ENCODE data around the gene ATP1A2. TPM values are rescaled to one million over a fixed set of nuclear protein-coding genes. Genes with fewer than 3 reads are reported as not detected.

Gene ATP1A2
- 0.03 TPM in 1 of 2 replicates, not detected in the other for polyA plus RNA-seq (2014; cell fraction: cytosol; rRNA removed)
- not detected in 2 replicates for polyA plus RNA-seq (2014; cell fraction: nucleus; rRNA removed)

DNA sequence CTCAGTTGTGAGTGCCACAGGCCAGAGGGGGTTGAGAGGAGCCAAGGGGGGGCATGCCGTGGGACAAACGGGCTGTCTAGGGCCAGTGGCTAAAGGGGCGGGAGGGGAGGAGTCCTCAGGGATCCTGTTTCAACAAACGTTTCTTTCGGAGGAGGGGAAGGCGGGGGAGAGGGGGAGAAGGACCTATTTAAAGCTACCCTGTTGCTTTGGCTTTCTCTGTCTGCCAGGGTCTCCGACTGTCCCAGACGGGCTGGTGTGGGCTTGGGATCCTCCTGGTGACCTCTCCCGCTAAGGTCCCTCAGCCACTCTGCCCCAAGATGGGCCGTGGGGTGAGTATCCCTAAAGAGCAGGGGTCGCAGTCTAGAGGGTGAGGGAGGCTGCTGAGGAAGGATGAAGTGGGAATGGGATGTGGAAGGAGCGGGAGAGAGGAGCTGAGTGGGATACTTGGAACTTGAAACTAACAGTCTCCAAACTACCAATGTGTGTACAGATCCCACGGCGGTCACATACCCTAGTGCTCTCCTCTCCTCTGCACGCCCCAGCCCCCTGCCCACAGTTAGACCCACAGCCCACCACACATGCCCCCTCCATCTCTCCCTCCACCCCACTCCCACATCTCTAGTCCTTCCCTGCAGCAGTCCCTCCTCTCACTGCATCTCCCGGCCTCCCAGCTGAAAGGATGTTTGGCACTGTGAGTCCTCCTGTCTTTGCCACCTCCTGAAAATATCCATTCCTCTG is at the start of gene ATP1A2:
Gene ATP1A2, plus strand, starts transcription at position 215 of the 738 bp plus-strand sequence. Its CDS starts 103 bp downstream, at position 318.
- DNase-seq (ENCODE audit: low spot score), result no peak

DNA sequence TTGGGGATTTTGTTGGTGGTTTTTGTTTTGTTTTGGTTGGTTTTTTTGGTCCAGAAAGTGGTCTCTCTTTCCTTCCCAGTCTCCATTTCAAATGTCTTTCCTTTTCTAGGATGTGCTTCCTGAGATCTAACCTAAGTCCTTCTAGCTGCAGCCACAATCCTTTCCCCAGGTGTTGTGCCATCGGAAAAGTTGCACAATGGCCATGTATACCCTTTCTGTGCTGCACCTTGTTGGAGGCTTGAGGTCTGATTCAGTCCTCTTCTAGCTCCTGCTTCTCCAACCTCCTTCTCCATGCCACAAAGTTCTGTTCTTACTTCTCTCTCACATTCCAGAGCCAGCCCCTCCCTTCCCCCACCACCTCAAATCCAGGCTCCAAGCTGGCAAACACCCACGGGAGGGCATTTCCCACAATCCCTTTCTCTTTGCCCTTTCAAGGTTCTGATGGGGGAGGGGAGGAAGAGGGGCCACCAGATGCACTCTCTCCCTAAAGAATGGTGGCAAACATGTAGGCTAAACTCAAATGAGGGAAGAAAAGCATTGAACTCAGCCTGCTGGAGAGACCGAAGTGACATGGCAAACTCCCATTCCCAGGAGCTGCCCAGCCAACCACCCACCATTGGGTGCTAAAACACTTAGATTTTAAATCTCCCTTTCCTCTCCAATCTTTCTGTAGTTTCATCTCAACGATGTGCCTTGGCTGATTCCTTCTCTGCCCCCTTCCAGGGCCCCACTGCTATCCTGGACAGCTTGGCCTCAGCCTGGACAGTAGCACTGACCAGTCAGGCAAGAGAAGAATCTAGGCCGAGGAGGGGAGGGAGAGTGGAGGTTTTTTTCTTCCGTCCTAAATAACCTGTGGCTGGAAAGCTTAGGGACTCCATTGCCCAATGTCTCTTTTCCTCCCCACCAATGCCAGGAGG is 48.5 kb upstream of the ATP1A2 start:
- no peak for DNase-seq (ENCODE audit: low spot score)

DNA sequence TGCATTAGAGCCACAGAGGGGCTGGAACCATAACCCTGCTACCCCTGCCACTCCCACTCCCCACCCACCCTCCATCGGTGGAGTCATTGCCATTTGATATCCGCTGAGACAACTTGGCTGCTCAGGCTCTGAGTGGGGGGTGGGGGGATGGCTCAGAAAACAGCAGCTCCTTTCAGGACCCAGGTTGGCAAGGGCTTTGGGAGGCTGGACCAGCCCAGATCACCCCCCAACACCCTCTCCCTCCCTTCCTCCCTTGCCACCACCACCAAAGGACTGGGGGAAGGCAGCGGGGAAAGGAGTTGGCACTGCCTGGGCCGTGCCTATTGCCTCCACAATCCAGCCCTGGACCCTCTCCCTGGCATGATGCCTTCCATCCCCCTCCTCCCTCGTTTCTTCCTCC is 47.3 kb upstream of the ATP1A2 start:
- DNase-seq (ENCODE audit: low spot score), result no peak

DNA sequence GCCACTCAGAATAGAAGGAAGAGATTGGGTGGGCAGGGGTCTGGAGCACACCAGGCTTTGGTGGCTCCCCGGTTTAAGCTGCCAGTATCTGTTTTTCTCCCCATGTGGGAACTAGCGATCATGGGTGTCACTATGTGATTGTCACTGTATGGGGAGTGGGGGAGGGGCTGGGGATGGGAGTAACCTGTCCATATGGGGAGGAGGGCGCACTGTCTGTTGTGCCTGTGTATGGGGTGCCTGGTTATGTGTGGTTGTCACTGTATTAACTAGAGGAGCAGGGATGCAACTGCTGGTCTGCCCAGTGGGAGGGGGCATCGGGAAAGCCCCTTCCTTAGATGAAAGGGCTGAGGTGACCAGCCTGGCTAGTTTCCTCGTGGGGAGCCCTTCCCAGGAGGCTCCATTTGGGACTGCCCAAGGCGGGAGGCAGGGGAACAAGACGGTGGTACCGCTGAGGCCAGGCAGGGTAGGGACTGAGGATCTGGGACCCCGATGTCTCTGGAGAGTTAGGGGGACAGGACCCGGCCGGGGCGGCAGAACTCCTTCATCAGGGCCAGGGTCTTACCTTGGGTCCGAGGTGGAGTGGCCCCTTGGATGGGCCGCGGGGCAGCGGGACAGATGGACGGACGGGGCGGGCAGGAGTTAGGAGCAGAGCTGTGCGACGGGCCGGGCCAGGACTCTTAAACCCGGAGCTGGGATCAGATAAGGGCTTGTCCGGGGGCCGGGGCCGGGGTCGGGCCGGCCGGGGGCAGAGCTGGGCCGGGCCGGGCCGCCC is 45.9 kb upstream of the ATP1A2 start, which contains the start of gene KCNJ10:
Gene KCNJ10, minus strand, starts transcription at position 701 of the 772 bp plus-strand sequence. CDS start 27,628 bp downstream, outside the sequence.
- DNase-seq (ENCODE audit: low spot score), result no peak

DNA sequence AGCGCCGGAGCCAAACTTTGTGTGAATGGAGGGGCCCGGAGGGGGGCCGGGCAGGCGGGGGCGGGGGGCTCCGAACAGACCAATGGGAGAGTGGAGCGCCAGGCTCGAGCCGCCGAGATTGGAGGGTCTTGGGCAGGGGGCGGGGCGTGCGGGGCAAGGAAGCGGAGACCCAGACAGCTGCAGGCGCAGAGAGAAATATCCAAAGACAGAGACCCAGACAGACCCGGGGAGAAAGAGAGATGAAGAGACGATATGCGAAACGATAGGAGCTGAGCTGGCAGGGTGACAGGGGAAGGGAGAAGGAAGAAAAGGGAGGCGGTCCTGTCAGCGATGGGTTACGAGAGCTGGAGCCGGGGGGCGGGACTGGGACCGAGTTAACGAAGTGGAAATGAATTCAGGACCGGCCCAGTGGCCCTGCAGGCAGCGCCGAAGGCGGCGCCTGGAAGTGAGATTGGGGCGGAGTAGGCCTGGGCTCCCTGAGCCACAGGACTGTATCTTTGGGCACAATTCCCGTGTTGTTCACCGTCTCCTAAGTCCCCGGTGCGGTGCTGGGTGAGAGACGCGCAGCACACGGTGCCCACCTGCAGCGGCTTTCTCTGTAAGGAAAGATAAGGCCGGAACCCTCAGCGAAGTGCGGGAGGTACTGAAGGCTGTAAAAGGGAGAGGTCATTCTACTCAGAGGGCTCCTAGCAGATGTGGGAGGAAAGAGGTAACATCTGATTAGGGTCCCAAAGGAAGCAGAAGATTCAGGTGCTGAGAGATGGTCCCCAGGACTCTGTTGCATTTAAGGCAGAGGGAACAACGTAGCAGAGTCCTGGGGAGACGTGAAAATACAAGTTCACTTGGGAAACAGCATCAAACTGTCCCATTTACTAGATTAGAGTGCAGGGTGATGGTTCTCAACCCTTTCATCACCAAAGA is 45.1 kb upstream of the ATP1A2 start:
- peak; percentile 62 for DNase-seq (ENCODE audit: low spot score)

DNA sequence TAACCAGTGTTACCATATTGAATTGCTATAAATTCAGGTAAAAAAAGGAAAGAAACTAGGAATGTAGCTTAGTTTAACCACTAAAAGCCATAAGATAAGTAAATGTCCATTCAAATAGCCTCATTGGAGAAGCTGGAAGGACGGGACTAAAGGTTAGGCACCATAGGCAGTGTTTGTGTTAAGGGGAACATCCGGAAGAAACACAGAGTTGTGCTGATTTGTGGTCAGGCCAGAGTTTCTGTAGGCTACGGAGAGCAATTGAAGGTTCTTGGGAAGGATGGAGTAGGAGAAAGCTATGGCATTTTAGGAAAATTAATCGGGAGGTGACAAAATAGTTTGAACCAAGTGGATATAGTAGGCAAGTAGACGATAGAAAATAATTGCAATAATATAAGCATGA is 44.3 kb upstream of the ATP1A2 start:
- DNase-seq (ENCODE audit: low spot score), result no peak

DNA sequence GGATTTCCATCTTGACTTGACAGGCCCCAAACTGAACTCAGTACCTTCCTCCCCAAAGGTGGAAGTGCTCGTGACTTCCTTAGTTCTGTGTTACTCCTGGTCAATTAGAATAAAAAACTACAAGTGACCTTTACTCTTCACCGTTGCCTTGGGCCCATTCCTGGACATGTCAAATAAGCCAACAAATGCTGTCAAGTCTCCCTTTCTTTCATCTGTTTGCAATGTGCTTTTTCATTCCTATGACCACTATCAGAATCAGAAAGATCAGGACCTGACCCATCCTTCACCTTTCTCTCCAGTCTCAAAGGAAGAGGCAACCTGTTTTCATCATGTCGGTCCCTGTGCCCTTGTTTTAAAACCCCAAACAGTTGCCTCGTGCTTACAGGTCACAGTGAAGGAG is 40.7 kb upstream of the ATP1A2 start:
- DNase-seq (ENCODE audit: low spot score), result no peak

DNA sequence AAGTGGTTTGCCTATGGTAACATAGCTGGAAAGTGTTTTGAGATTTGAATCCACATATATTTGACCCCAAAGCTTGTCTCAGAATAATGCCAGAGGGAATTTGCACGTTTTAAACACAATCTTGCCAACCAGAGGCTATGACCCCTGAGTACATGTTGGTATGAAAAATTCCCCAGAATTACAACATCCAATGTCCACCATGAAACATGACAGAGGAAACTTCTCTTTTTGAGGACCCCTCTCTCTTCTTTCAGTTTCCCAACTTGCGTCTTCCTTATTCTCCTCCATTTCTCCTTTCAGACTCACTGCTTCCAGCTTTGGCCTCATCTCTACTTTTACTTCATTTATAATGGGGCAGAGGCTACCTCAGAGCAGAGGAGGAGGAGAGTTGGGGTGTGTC is 39.7 kb upstream of the ATP1A2 start:
- DNase-seq (ENCODE audit: low spot score), result no peak

DNA sequence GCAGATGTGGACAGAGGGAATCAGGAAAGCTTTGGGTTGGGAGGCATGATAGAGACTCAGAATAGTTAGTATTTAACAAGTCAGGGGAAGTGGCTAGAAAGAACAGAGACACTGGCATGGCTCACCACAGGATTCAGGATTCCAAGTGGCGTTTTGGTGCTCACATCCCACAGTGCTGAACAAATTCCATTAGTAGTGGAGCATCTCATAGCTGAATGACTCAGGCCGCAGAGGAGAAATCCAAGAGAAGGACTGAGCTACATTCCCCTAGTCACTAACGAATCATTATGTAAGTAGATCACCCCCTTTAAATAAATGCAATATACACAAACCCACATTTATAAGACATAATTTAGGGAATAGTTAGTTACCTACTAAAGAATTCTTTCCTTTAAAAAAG is 39.3 kb upstream of the ATP1A2 start:
- DNase-seq (ENCODE audit: low spot score), result no peak

DNA sequence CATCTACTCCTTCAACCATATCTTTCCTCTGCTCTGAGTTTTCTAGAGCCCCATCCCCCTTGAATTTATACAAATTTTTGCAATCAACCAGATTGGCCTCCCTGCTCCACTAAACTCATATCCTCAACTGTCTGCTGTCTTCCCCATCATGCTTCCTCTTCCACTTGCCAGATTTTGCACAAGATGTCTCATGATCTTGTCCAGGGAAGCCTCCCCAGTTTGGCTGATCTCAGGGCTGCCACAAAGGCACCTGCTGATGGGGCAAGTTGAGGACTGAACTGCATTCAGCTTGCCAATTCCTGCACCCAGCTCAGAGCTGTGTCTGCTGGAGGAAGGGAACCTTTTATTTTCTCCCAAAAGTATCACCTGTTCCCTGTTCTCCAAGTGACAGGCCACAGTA is 38.1 kb upstream of the ATP1A2 start:
- DNase-seq (ENCODE audit: low spot score), result no peak

DNA sequence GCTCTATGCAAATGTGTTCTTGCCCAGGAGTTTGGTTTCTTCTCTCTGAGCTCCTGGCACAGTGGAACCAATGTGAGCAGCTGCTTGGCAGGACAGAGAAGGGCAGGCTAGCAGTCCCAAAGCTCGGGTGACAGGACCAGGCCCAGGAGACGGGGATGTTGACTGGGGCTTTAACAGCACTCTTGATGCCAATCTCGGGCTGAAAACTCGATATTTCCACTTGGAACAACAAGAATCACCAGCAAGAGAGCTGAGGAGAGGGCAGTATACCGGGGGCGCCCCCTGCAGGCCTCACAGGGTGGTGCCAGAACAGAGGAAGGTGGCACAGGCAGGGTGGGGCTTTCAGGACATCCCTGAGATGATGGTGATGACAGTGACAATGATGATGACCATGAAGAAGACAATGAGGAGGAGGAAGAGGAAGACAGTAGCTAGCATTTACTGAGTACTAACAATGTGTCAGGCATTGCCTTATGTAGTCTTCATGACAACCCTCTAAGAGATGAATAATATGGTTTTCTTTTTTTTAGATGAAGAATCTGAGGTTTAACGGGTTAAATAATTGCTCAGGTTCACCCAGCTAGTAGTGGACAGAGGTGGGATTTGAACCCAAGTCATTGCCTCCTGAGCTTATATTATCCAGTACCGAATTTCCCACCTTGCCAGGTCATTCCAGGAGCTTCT is 36.9 kb upstream of the ATP1A2 start:
- DNase-seq (ENCODE audit: low spot score), result no peak

DNA sequence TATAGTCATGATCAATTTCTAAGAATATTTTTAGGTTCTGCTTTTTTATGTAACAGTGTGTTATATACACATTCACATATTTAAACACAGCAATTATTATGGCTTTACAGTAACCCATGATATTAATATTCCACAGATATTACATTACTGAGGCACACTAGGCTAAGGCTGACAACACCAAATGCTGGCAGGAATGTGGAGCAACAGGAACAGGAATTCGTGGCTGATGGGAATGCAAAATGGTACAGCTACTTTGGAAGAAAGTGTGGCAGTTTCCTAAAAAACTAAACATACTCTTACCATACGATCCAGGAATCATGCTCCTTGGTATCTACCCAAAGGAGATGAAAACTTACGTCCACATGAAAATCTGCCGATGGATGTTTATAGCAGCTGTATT is 36.1 kb upstream of the ATP1A2 start:
- no peak for DNase-seq (ENCODE audit: low spot score)

DNA sequence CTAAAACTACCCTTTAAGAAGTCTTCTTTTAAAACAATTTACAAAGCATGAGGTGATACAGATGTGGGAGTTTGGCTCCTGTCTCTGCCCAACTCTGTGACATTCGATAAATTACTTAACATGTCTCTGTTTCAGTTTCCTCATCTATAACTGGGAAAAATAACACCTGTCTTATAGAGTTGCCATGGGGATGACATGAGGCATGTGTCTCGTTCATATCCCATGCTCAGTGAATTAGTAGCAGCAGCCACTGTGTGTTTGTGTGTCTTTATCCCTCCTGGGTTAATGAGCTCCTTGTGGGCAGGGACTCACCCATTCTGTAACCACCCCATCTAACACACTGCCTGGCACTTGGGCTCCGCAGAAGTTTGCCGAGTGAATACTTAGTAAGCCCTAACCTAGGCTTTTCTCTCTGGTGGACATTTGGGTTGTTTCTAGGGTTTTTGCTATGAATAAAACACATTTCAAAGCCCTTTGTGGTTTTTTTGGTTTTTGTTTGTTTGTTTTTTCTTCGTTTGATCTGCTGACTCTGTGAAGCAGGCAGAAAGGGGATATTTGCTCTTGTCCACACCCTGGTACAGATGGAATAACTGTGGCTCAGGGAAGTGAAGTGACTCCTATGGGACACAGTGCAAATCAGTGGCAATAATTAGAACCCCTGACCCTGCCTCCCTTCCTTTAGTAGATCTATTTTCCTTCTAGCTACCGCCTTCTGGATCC is 35.0 kb upstream of the ATP1A2 start:
- DNase-seq (ENCODE audit: low spot score), result no peak

DNA sequence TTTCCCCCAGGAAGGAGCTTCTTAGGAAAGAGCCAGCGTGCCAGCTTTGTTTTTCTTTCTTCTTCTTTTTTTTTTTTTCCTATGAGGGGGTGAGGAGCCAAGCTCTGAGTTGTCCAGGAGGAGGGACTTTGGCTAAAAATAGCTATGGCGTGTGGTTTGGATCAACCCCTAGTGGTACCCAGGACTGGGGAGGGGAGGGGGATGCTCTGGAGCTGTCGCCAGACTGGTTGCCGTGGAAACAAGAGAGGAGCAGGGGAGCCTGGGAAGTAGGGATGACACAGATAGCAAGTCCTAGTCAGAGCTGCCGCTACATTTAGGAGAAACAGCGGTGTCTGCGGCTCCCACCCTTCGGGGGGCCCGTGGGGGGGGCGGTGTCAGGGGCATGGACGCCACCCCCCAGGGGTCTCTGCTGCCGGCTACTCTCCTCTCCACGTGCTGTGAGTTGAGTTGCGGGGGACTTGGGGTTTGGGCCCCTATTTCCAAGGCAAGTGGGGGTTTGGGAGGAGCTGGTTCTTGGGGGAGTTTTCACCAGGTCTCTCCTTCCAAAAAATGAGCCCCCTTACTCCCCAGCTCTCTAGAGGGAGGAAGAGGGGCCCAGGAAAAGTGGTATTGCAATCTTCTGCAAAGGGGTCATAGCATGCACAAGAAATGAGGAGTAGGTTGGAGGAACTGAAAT is 34.2 kb upstream of the ATP1A2 start, which contains the start of gene KCNJ9:
Gene KCNJ9, plus strand, starts transcription at position 278 of the 676 bp plus-strand sequence. CDS start 2,493 bp downstream, outside the sequence.
- DNase-seq (ENCODE audit: low spot score), result peak; percentile 80

DNA sequence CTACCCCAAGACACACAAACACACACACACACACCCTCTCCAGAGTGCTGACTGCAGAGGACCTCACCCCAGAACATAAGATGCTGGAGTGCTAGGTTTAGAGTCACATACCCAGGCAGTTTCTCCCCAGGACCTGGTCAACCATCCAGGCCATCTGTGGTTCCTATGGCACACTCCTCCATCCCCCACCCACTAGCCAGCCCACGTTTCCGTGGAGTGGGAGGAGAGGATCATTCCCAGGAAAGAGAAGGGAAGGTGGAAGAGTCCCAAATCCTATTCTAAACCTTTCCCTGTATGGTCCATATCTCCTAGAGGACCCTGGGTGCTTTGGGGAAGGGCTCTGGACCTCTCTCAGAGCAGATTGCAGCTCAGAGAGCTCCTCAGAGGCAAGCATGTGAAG is 33.1 kb upstream of the ATP1A2 start:
- DNase-seq (ENCODE audit: low spot score), result no peak

DNA sequence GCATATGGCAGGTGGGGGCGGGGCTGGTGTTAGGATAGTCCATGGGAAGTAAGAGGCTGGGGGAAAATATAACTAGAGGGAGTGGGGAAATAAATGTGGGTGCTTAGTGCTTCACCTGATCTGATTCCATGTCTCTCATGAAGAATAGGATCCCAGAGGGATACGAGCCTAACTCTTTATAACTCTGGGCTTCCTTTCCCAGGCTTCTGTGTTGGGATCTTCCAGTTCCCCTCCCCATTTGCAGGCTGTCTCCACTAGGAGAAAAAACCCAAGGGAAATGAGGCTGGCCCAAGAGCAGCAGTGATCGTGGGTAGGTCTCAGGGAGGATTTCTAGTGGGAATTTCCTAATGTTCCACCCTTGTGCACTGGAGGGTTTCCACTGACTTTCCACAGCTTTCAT is 32.6 kb upstream of the ATP1A2 start:
- DNase-seq (ENCODE audit: low spot score), result no peak

DNA sequence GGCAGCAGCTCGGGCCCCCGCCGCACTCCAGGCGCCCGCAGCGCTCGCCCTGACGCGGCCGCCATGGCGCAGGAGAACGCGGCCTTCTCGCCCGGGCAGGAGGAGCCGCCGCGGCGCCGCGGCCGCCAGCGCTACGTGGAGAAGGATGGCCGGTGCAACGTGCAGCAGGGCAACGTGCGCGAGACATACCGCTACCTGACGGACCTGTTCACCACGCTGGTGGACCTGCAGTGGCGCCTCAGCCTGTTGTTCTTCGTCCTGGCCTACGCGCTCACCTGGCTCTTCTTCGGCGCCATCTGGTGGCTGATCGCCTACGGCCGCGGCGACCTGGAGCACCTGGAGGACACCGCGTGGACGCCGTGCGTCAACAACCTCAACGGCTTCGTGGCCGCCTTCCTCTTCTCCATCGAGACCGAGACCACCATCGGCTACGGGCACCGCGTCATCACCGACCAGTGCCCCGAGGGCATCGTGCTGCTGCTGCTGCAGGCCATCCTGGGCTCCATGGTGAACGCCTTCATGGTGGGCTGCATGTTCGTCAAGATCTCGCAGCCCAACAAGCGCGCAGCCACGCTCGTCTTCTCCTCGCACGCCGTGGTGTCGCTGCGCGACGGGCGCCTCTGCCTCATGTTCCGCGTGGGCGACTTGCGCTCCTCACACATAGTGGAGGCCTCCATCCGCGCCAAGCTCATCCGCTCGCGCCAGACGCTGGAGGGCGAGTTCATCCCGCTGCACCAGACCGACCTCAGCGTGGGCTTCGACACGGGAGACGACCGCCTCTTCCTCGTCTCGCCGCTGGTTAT is 31.4 kb upstream of the ATP1A2 start:
- DNase-seq (ENCODE audit: low spot score), result peak; percentile 54
